Right kidney (tissue), 9 donors: ENCODE measurements around the gene ARR3.
"Not testable (repeated sequence)": the region's sequence is repeated elsewhere in the genome, so short reads cannot be mapped to it uniquely, and the experiment has no call there.

ENCODE experiments used
- DNase-seq: peaks from one replicate; pipeline ENCODE4 v3.0.0-alpha.2; 2016
- long read RNA-seq, 8 donors: transcript quantifications; one replicate each; lab custom pipeline, GENCODE V29; 2026

Gene ARR3
- long read RNA-seq, donor 1, result 0 reads
- long read RNA-seq, donor 2, partial matches to known transcripts, result 31 of 31 reads
- long read RNA-seq, donor 2, other reads (novel, unspliced or antisense), result 0 of 31 reads
- long read RNA-seq, donor 3, result 0 reads
- long read RNA-seq, donor 4, result 0 reads
- long read RNA-seq, donor 5, partial matches to known transcripts, result 19 of 56 reads
- long read RNA-seq, donor 5, other reads (novel, unspliced or antisense), result 37 of 56 reads
- long read RNA-seq, donor 6, result 0 reads
- long read RNA-seq, donor 7, result 0 reads
- long read RNA-seq, donor 8, result 0 reads

- no peak for DNase-seq
These were observed at the start of gene ARR3 for GRCh38 chrX:70268034-70268433. ARR3 (plus strand) TSS chrX:70268334; CDS start chrX:70269386, 1,052 bp downstream.

GRCh38 chrX:70219938-70220764 is 48.0 kb upstream of the ARR3 start:
- DNase-seq, result no peak

GRCh38 chrX:70226048-70226447 is 42.1 kb upstream of the ARR3 start:
- no peak for DNase-seq

- DNase-seq, result no peak
These were observed 41.4 kb upstream of the ARR3 start for GRCh38 chrX:70226687-70227086.

- no peak for DNase-seq
These were observed 36.5 kb upstream of the ARR3 start for GRCh38 chrX:70231666-70232065.

GRCh38 chrX:70234355-70234754 is 33.8 kb upstream of the ARR3 start, which contains the start of gene AWAT1:
AWAT1 (plus strand) TSS chrX:70234655; CDS start chrX:70234696, 41 bp downstream.
- no peak for DNase-seq

- no peak for DNase-seq
These were observed 27.4 kb upstream of the ARR3 start for GRCh38 chrX:70240751-70241150.

GRCh38 chrX:70241501-70241900 is 26.6 kb upstream of the ARR3 start:
- no peak for DNase-seq

- not testable (repeated sequence) for DNase-seq
These were observed 24.5 kb upstream of the ARR3 start for GRCh38 chrX:70243601-70244000.

- DNase-seq, result no peak
These were observed 23.3 kb upstream of the ARR3 start for GRCh38 chrX:70244881-70245280.

- DNase-seq, result no peak
These were observed 20.9 kb upstream of the ARR3 start for GRCh38 chrX:70247252-70247651.

GRCh38 chrX:70252491-70252890 is 15.6 kb upstream of the ARR3 start:
- DNase-seq, result no peak

- no peak for DNase-seq
These were observed 14.6 kb upstream of the ARR3 start for GRCh38 chrX:70253377-70254062.

- no peak for DNase-seq
These were observed 14.1 kb upstream of the ARR3 start for GRCh38 chrX:70254063-70254400.

- DNase-seq, result no peak
These were observed 13.2 kb upstream of the ARR3 start for GRCh38 chrX:70254909-70255308.

GRCh38 chrX:70255452-70255851 is 12.7 kb upstream of the ARR3 start:
- DNase-seq, result no peak

GRCh38 chrX:70257423-70258288 is 10.5 kb upstream of the ARR3 start:
- no peak for DNase-seq

GRCh38 chrX:70260104-70260503 is 8.0 kb upstream of the ARR3 start, which contains the start of gene P2RY4:
P2RY4 (minus strand) TSS chrX:70260204; CDS start chrX:70259624, 580 bp downstream.
- DNase-seq, result no peak

- DNase-seq, result peak; percentile 3
These were observed 5.1 kb upstream of the ARR3 start for GRCh38 chrX:70262952-70263567.

GRCh38 chrX:70264784-70265183 is 3.4 kb upstream of the ARR3 start:
- no peak for DNase-seq

GRCh38 chrX:70274029-70274428 is 5.9 kb downstream of the ARR3 start:
- not testable (repeated sequence) for DNase-seq

GRCh38 chrX:70279081-70279480 is 10.9 kb downstream of the ARR3 start:
- no peak for DNase-seq
